Activated naive CD4-positive, alpha-beta T cell treated with anti-CD3 and anti-CD28 coated beads, Interleukin-2, amount 50 U/mL, for 72 hours (primary cell): ENCODE results near the gene KCTD16. TPM values are rescaled to one million over a fixed set of nuclear protein-coding genes. Genes with fewer than 3 reads are reported as not detected.

ENCODE experiments used
- ATAC-seq, 2 donors: fragments of 150-1000 bp; cut with Tn5 transposase; 2 replicates each; pipeline ENCODE4 v1.10.0; 2021; ENCODE audit warnings: mild to moderate bottlenecking in 2 of 2, moderate library complexity in 2 of 2
- DNase-seq, 2 donors: peaks; one replicate each; pipeline ENCODE4 v3.0.0; 2021 to 2022; ENCODE audit warnings: low spot score in 2 of 2
- H3K27ac Mint-ChIP-seq, 2 donors: one replicate each; pipeline ENCODE4 v1.8.0; 2022; ENCODE audit warnings: mild to moderate bottlenecking in 2 of 2, mixed read lengths in 2 of 2
- H3K36me3 Mint-ChIP-seq, 2 donors: one replicate each; pipeline ENCODE4 v1.8.0; 2022; ENCODE audit warnings: mixed read lengths in 2 of 2
- H3K9me3 Mint-ChIP-seq, 2 donors: one replicate each; pipeline ENCODE4 v1.8.0; 2022; ENCODE audit warnings: mixed read lengths in 2 of 2
- total RNA-seq, 2 donors: library from RNA; stranded (reverse); gene quantifications; one replicate each; pipeline ENCODE4 v1.2.3, GENCODE V29; 2022

Gene KCTD16
- total RNA-seq, 2 donors from 2014 or later, result 0.23 to 1.4 TPM

- Mint-ChIP-seq H3K9me3 (peaks cover 5 to 9% of the 10 kb centered on the region in 2 donors), H3K36me3 (peaks cover 0 to 5% of the 10 kb centered on the region in 2 donors), H3K27ac (no peak overlapping the region)
- ATAC-seq (no peak), DNase-seq (no peak)
Observed at GRCh38 chr5:144427866-144428265, 257.2 kb downstream of the KCTD16 start.

GRCh38 chr5:144428326-144428725 lies 257.7 kb downstream of the KCTD16 start:
- Mint-ChIP-seq H3K9me3 (peaks cover 5 to 7% of the 10 kb centered on the region in 2 donors), H3K27ac (no peak overlapping the region)
- no peak for ATAC-seq

GRCh38 chr5:144429405-144429804 lies 258.7 kb downstream of the KCTD16 start:
- Mint-ChIP-seq H3K27ac (no peak overlapping the region), H3K36me3 (peaks cover 0 to 5% of the 10 kb centered on the region in 2 donors), H3K9me3 (peaks cover 5 to 7% of the 10 kb centered on the region in 2 donors)
- no peak for DNase-seq
- ATAC-seq, result no peak

More at GRCh38 chr5:144428326-144428725, 257.7 kb downstream of the KCTD16 start:
- H3K36me3 Mint-ChIP-seq, result peaks cover 0 to 5% of the 10 kb centered on the region in 2 donors
- DNase-seq, result no peak

GRCh38 chr5:144429905-144430304 lies 259.2 kb downstream of the KCTD16 start:
- ATAC-seq (no peak), DNase-seq (no peak)
- H3K9me3 Mint-ChIP-seq, result peaks cover 5 to 7% of the 10 kb centered on the region in 2 donors
- no peak overlapping the region for H3K27ac Mint-ChIP-seq
- peaks cover 0 to 5% of the 10 kb centered on the region in 2 donors for H3K36me3 Mint-ChIP-seq

GRCh38 chr5:144433140-144433822 lies 262.6 kb downstream of the KCTD16 start:
- H3K27ac Mint-ChIP-seq, result no peak overlapping the region
- ATAC-seq (no peak), DNase-seq (no peak)
- H3K9me3 Mint-ChIP-seq, result peaks cover 10 to 12% of the 10 kb centered on the region in 2 donors
- H3K36me3 Mint-ChIP-seq, result peaks cover 0 to 5% of the 10 kb centered on the region in 2 donors

GRCh38 chr5:144433893-144434292 lies 263.2 kb downstream of the KCTD16 start:
- no peak for DNase-seq
- Mint-ChIP-seq H3K27ac (no peak overlapping the region), H3K9me3 (peaks cover 8 to 10% of the 10 kb centered on the region in 2 donors), H3K36me3 (peaks cover 0 to 5% of the 10 kb centered on the region in 2 donors)
- ATAC-seq, result no peak

GRCh38 chr5:144436007-144436406 lies 265.3 kb downstream of the KCTD16 start:
- ATAC-seq, result no peak
- no peaks in the 10 kb centered on the region for H3K36me3 Mint-ChIP-seq
- H3K9me3 Mint-ChIP-seq, result peaks cover 11 to 17% of the 10 kb centered on the region in 2 donors
- DNase-seq, result no peak
- no peak overlapping the region for H3K27ac Mint-ChIP-seq

GRCh38 chr5:144438237-144438636 lies 267.6 kb downstream of the KCTD16 start:
- H3K9me3 Mint-ChIP-seq, result peaks cover 18 to 27% of the 10 kb centered on the region in 2 donors
- H3K36me3 Mint-ChIP-seq, result peaks cover 0 to 7% of the 10 kb centered on the region in 2 donors
- no peak overlapping the region for H3K27ac Mint-ChIP-seq
- DNase-seq (no peak), ATAC-seq (no peak)

GRCh38 chr5:144448457-144448856 lies 277.8 kb downstream of the KCTD16 start:
- Mint-ChIP-seq H3K27ac (no peak overlapping the region), H3K9me3 (peaks cover 18 to 22% of the 10 kb centered on the region in 2 donors), H3K36me3 (no peaks in the 10 kb centered on the region)
- ATAC-seq, result no peak
- no peak for DNase-seq

GRCh38 chr5:144451187-144451973 lies 280.7 kb downstream of the KCTD16 start:
- Mint-ChIP-seq H3K36me3 (no peaks in the 10 kb centered on the region), H3K9me3 (peaks cover 8 to 14% of the 10 kb centered on the region in 2 donors), H3K27ac (no peak overlapping the region)
- DNase-seq (no peak), ATAC-seq (no peak)

- ATAC-seq (no peak), DNase-seq (no peak)
- H3K36me3 Mint-ChIP-seq, result no peaks in the 10 kb centered on the region
- H3K27ac Mint-ChIP-seq, result no peak overlapping the region
- peaks cover 3 to 14% of the 10 kb centered on the region in 2 donors for H3K9me3 Mint-ChIP-seq
Observed at GRCh38 chr5:144453753-144454152, 283.1 kb downstream of the KCTD16 start.

- ATAC-seq (no peak), DNase-seq (no peak)
- H3K36me3 Mint-ChIP-seq, result no peaks in the 10 kb centered on the region
- no peak overlapping the region for H3K27ac Mint-ChIP-seq
- peaks cover 18 to 21% of the 10 kb centered on the region in 2 donors for H3K9me3 Mint-ChIP-seq
Observed at GRCh38 chr5:144457160-144457559, 286.5 kb downstream of the KCTD16 start.

- Mint-ChIP-seq H3K36me3 (no peaks in the 10 kb centered on the region), H3K9me3 (peaks cover 13 to 19% of the 10 kb centered on the region in 2 donors), H3K27ac (no peak overlapping the region)
- ATAC-seq (no peak), DNase-seq (no peak)
Observed at GRCh38 chr5:144458216-144458615, 287.5 kb downstream of the KCTD16 start.

GRCh38 chr5:144460600-144460999 lies 289.9 kb downstream of the KCTD16 start:
- DNase-seq (no peak), ATAC-seq (no peak)
- peaks cover 15 to 23% of the 10 kb centered on the region in 2 donors for H3K9me3 Mint-ChIP-seq
- H3K27ac Mint-ChIP-seq, result no peak overlapping the region
- H3K36me3 Mint-ChIP-seq, result no peaks in the 10 kb centered on the region

- H3K27ac Mint-ChIP-seq, result no peak overlapping the region
- no peaks in the 10 kb centered on the region for H3K36me3 Mint-ChIP-seq
- peaks cover 15 to 23% of the 10 kb centered on the region in 2 donors for H3K9me3 Mint-ChIP-seq
- ATAC-seq (no peak), DNase-seq (no peak)
Observed at GRCh38 chr5:144462577-144462976, 291.9 kb downstream of the KCTD16 start.

GRCh38 chr5:144463481-144464223 lies 293.0 kb downstream of the KCTD16 start:
- DNase-seq, result no peak

GRCh38 chr5:144464306-144464705 lies 293.6 kb downstream of the KCTD16 start:
- DNase-seq (no peak), ATAC-seq (no peak)
- no peaks in the 10 kb centered on the region for H3K36me3 Mint-ChIP-seq
- H3K27ac Mint-ChIP-seq, result no peak overlapping the region
- H3K9me3 Mint-ChIP-seq, result peaks cover 15 to 26% of the 10 kb centered on the region in 2 donors

More at GRCh38 chr5:144463481-144464223, 293.0 kb downstream of the KCTD16 start:
- Mint-ChIP-seq H3K36me3 (no peaks in the 10 kb centered on the region), H3K27ac (no peak overlapping the region), H3K9me3 (peaks cover 15 to 26% of the 10 kb centered on the region in 2 donors)
- no peak for ATAC-seq
